HEK293 (cell line): ENCODE results near the gene PIK3R2.
A peak's percentile ranks its signal among the peaks of the same experiment; 100 is the strongest.

ENCODE experiments used
- BCL11A ChIP-seq: fragments of 450-650 bp; formaldehyde crosslinking; IDR thresholded peaks from 2 replicates; pipeline ENCODE4 v1.5.1; 2016; ENCODE audit warnings: low read depth, missing biosample characterization, missing genetic modification characterization
- BCL11B ChIP-seq: fragments of 450-650 bp; formaldehyde crosslinking; IDR thresholded peaks from 2 replicates; pipeline ENCODE4 v1.5.1; 2016; ENCODE audit warnings: low read depth, missing biosample characterization, missing genetic modification characterization
- FEZF1 ChIP-seq: fragments of 450-650 bp; formaldehyde crosslinking; IDR thresholded peaks from 2 replicates; pipeline ENCODE4 v1.5.1; 2016; ENCODE audit warnings: missing biosample characterization, missing genetic modification characterization
- KLF10 ChIP-seq: fragments of 450-650 bp; IDR thresholded peaks from 2 replicates; pipeline ENCODE4 v1.5.1; 2018; ENCODE audit warnings: missing biosample characterization, mild to moderate bottlenecking, missing genetic modification characterization
- WT1 ChIP-seq: fragments of 450-650 bp; formaldehyde crosslinking; IDR thresholded peaks from 2 replicates; pipeline ENCODE4 v1.5.1; 2016; ENCODE audit warnings: missing biosample characterization, missing genetic modification characterization
- ZBTB17 ChIP-seq: fragments of 450-650 bp; formaldehyde crosslinking; IDR thresholded peaks from 2 replicates; pipeline ENCODE4 v1.5.1; 2016; ENCODE audit warnings: missing biosample characterization, missing genetic modification characterization
- ZBTB21 ChIP-seq: fragments of 450-650 bp; formaldehyde crosslinking; IDR thresholded peaks from 2 replicates; pipeline ENCODE4 v1.5.1; 2017; ENCODE audit warnings: missing biosample characterization, missing genetic modification characterization
- ZEB2 ChIP-seq: fragments of 450-650 bp; formaldehyde crosslinking; IDR thresholded peaks from 2 replicates; pipeline ENCODE4 v1.5.1; 2016; ENCODE audit warnings: missing biosample characterization, missing genetic modification characterization
- ZNF138 ChIP-seq: fragments of 450-650 bp; formaldehyde crosslinking; IDR thresholded peaks from 2 replicates; pipeline ENCODE4 v1.5.1; 2016; ENCODE audit warnings: missing biosample characterization, missing genetic modification characterization, borderline replicate concordance
- ZNF19 ChIP-seq: fragments of 450-650 bp; formaldehyde crosslinking; IDR thresholded peaks from 2 replicates; pipeline ENCODE4; 2016; ENCODE audit warnings: missing biosample characterization, missing genetic modification characterization, low read depth
- ZNF202 ChIP-seq: fragments of 450-650 bp; formaldehyde crosslinking; IDR thresholded peaks from 2 replicates; pipeline ENCODE4 v1.5.1; 2016; ENCODE audit warnings: missing biosample characterization, missing genetic modification characterization, borderline replicate concordance
- ZNF274 ChIP-seq, 2 experiments: fragments of 200-500 bp in 1 of 2; fragments of 450-650 bp in 1 of 2; sonication (Bioruptor generic) in 1 of 2; formaldehyde crosslinking in 1 of 2; IDR thresholded peaks; 2 replicates each; pipeline versions ENCODE4 v1.5.1 to v1.6.1; 2014 to 2016; ENCODE audit warnings: borderline replicate concordance in 1 of 2, inconsistent platforms in 1 of 2, low read length in 1 of 2, missing biosample characterization in 1 of 2, missing genetic modification characterization in 1 of 2
- ZNF292 ChIP-seq: fragments of 450-650 bp; formaldehyde crosslinking; IDR thresholded peaks from 2 replicates; pipeline ENCODE4 v1.5.1; 2016; ENCODE audit warnings: low read depth, missing biosample characterization, missing genetic modification characterization, borderline replicate concordance
- ZNF391 ChIP-seq: fragments of 450-650 bp; formaldehyde crosslinking; IDR thresholded peaks from 2 replicates; pipeline ENCODE4 v1.5.1; 2016; ENCODE audit warnings: low read depth, missing biosample characterization, missing genetic modification characterization, borderline replicate concordance
- ZNF394 ChIP-seq: fragments of 450-650 bp; formaldehyde crosslinking; IDR thresholded peaks from 2 replicates; pipeline ENCODE4 v1.5.1; 2016; ENCODE audit warnings: missing biosample characterization, missing genetic modification characterization, mild to moderate bottlenecking, moderate library complexity, borderline replicate concordance
- ZNF404 ChIP-seq: fragments of 450-650 bp; formaldehyde crosslinking; IDR thresholded peaks from 2 replicates; pipeline ENCODE4 v1.5.1; 2017; ENCODE audit warnings: missing biosample characterization, missing genetic modification characterization
- ZNF426 ChIP-seq: fragments of 450-650 bp; formaldehyde crosslinking; IDR thresholded peaks from 2 replicates; pipeline ENCODE4 v1.5.1; 2017; ENCODE audit warnings: missing biosample characterization, missing genetic modification characterization, mild to moderate bottlenecking, inconsistent platforms, moderate library complexity
- ZNF549 ChIP-seq: fragments of 450-650 bp; IDR thresholded peaks from 2 replicates; pipeline ENCODE4 v1.5.1; 2018; ENCODE audit warnings: missing biosample characterization, missing genetic modification characterization, mild to moderate bottlenecking, inconsistent platforms, moderate library complexity
- ZNF664 ChIP-seq: fragments of 450-650 bp; formaldehyde crosslinking; IDR thresholded peaks from 2 replicates; pipeline ENCODE4 v1.5.1; 2016; ENCODE audit warnings: missing biosample characterization, missing genetic modification characterization
- ZNF791 ChIP-seq: fragments of 450-650 bp; formaldehyde crosslinking; IDR thresholded peaks from 2 replicates; pipeline ENCODE4 v1.5.1; 2016; ENCODE audit warnings: missing biosample characterization, missing genetic modification characterization
- ZSCAN16 ChIP-seq: fragments of 450-650 bp; formaldehyde crosslinking; IDR thresholded peaks from 2 replicates; pipeline ENCODE4 v1.5.1; 2016; ENCODE audit warnings: missing biosample characterization, missing genetic modification characterization
- TF ChIP-seq, protein P1 (sequence below): fragments of 450-650 bp; formaldehyde crosslinking; conservative IDR thresholded peaks from 2 replicates; pipeline ENCODE4 v1.5.1; 2016; ENCODE audit warnings: low read depth, missing biosample characterization, missing genetic modification characterization
- TF ChIP-seq, protein P2 (sequence below): fragments of 450-650 bp; formaldehyde crosslinking; conservative IDR thresholded peaks from 2 replicates; pipeline ENCODE4 v1.5.1; 2016; ENCODE audit warnings: low read depth, missing biosample characterization, missing genetic modification characterization
- TF ChIP-seq, protein P3 (sequence below): fragments of 450-650 bp; formaldehyde crosslinking; IDR thresholded peaks from 2 replicates; pipeline ENCODE4 v1.5.1; 2016; ENCODE audit warnings: missing biosample characterization, missing genetic modification characterization, low read depth
- TF ChIP-seq, protein P4 (sequence below): fragments of 450-650 bp; formaldehyde crosslinking; optimal IDR thresholded peaks from 2 replicates; pipeline ENCODE3; 2016; ENCODE audit warnings: missing biosample characterization, mild to moderate bottlenecking, missing genetic modification characterization
- TF ChIP-seq, protein P5 (sequence below): fragments of 450-650 bp; formaldehyde crosslinking; IDR thresholded peaks from 2 replicates; pipeline ENCODE4 v1.5.1; 2016; ENCODE audit warnings: missing biosample characterization, missing genetic modification characterization, borderline replicate concordance

The PIK3R2 gene

DNA sequence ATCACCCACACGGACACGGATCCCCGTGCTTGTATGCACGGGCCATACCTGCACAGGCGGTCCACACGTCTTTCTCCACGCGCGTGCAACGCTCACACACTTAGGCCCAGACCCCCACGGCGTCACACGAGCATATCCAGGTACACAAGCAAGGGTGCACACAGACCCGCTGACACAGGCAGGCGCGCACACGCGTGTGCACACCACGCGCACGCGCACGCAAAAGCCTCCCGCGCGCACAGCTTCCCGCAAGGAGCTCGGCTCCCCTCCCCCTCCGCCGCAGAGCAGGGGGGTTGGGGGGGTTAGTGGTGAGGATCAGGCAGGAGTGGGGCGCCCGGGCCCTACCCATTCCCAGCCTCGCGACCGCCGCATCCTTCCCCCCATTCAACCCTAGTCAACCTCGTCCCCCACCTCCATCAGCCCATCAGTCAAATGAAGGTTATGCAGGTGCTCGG is 50.5 kb downstream of the PIK3R2 start (continued):
- TF ChIP-seq ZNF426 (tag by site-specific recombination) = no peak
- TF ChIP-seq ZNF664 (tag by site-specific recombination) = no peak
- no peak for TF ChIP-seq BCL11A (tag by site-specific recombination)
- no peak for TF ChIP-seq ZNF791 (tag by site-specific recombination)
- no peak for TF ChIP-seq ZNF549 (tag by site-specific recombination)
- TF ChIP-seq ZNF394 (tag by site-specific recombination) = no peak
- no peak for TF ChIP-seq ZNF404
- no peak for TF ChIP-seq ZNF19
- TF ChIP-seq, protein P1, sequence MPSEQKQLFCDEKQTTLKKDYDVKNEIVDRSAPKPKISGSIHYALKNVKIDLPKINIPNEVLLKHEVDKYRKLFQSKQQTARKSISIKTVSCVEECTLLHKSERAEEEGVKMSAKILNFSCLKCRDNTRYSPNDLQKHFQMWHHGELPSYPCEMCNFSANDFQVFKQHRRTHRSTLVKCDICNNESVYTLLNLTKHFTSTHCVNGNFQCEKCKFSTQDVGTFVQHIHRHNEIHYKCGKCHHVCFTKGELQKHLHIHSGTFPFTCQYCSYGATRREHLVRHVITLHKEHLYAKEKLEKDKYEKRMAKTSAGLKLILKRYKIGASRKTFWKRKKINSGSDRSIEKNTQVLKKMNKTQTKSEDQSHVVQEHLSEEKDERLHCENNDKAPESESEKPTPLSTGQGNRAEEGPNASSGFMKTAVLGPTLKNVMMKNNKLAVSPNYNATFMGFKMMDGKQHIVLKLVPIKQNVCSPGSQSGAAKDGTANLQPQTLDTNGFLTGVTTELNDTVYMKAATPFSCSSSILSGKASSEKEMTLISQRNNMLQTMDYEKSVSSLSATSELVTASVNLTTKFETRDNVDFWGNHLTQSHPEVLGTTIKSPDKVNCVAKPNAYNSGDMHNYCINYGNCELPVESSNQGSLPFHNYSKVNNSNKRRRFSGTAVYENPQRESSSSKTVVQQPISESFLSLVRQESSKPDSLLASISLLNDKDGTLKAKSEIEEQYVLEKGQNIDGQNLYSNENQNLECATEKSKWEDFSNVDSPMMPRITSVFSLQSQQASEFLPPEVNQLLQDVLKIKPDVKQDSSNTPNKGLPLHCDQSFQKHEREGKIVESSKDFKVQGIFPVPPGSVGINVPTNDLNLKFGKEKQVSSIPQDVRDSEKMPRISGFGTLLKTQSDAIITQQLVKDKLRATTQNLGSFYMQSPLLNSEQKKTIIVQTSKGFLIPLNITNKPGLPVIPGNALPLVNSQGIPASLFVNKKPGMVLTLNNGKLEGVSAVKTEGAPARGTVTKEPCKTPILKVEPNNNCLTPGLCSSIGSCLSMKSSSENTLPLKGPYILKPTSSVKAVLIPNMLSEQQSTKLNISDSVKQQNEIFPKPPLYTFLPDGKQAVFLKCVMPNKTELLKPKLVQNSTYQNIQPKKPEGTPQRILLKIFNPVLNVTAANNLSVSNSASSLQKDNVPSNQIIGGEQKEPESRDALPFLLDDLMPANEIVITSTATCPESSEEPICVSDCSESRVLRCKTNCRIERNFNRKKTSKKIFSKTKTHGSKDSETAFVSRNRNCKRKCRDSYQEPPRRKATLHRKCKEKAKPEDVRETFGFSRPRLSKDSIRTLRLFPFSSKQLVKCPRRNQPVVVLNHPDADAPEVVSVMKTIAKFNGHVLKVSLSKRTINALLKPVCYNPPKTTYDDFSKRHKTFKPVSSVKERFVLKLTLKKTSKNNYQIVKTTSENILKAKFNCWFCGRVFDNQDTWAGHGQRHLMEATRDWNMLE (tag by site-specific recombination) = no peak
- no peak for TF ChIP-seq ZEB2 (tag by site-specific recombination)
- peak; percentile 28; the same call in 1 of the 2 replicates for TF ChIP-seq WT1 (tag by site-specific recombination)
- TF ChIP-seq, protein P2, sequence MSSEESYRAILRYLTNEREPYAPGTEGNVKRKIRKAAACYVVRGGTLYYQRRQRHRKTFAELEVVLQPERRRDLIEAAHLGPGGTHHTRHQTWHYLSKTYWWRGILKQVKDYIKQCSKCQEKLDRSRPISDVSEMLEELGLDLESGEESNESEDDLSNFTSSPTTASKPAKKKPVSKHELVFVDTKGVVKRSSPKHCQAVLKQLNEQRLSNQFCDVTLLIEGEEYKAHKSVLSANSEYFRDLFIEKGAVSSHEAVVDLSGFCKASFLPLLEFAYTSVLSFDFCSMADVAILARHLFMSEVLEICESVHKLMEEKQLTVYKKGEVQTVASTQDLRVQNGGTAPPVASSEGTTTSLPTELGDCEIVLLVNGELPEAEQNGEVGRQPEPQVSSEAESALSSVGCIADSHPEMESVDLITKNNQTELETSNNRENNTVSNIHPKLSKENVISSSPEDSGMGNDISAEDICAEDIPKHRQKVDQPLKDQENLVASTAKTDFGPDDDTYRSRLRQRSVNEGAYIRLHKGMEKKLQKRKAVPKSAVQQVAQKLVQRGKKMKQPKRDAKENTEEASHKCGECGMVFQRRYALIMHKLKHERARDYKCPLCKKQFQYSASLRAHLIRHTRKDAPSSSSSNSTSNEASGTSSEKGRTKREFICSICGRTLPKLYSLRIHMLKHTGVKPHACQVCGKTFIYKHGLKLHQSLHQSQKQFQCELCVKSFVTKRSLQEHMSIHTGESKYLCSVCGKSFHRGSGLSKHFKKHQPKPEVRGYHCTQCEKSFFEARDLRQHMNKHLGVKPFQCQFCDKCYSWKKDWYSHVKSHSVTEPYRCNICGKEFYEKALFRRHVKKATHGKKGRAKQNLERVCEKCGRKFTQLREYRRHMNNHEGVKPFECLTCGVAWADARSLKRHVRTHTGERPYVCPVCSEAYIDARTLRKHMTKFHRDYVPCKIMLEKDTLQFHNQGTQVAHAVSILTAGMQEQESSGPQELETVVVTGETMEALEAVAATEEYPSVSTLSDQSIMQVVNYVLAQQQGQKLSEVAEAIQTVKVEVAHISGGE (tag by site-specific recombination) = no peak
- TF ChIP-seq, protein P3, sequence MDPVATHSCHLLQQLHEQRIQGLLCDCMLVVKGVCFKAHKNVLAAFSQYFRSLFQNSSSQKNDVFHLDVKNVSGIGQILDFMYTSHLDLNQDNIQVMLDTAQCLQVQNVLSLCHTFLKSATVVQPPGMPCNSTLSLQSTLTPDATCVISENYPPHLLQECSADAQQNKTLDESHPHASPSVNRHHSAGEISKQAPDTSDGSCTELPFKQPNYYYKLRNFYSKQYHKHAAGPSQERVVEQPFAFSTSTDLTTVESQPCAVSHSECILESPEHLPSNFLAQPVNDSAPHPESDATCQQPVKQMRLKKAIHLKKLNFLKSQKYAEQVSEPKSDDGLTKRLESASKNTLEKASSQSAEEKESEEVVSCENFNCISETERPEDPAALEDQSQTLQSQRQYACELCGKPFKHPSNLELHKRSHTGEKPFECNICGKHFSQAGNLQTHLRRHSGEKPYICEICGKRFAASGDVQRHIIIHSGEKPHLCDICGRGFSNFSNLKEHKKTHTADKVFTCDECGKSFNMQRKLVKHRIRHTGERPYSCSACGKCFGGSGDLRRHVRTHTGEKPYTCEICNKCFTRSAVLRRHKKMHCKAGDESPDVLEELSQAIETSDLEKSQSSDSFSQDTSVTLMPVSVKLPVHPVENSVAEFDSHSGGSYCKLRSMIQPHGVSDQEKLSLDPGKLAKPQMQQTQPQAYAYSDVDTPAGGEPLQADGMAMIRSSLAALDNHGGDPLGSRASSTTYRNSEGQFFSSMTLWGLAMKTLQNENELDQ (tag by site-specific recombination) = no peak
- TF ChIP-seq ZNF274 (IDR thresholded peaks at IDR 0.05; ENCODE audit: low read length) = no peak
- no peak for TF ChIP-seq ZNF274 (tag by site-specific recombination; IDR thresholded peaks at IDR 0.05; ENCODE audit: borderline replicate concordance)
- no peak for TF ChIP-seq KLF10
- TF ChIP-seq, protein P4, sequence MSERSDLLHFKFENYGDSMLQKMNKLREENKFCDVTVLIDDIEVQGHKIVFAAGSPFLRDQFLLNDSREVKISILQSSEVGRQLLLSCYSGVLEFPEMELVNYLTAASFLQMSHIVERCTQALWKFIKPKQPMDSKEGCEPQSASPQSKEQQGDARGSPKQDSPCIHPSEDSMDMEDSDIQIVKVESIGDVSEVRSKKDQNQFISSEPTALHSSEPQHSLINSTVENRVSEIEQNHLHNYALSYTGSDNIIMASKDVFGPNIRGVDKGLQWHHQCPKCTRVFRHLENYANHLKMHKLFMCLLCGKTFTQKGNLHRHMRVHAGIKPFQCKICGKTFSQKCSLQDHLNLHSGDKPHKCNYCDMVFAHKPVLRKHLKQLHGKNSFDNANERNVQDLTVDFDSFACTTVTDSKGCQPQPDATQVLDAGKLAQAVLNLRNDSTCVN (tag by site-specific recombination) = peak; percentile 94
- 0 out of 2 replicates have a peak, but pooled peaks have one; percentile 10 for TF ChIP-seq ZSCAN16
- peak; percentile 67; the same call in 1 of the 2 replicates for TF ChIP-seq ZNF391 (tag by site-specific recombination)
- TF ChIP-seq ZNF202 (tag by site-specific recombination) = no peak
- TF ChIP-seq BCL11B (tag by site-specific recombination) = no peak
- no peak for TF ChIP-seq FEZF1
- TF ChIP-seq, protein P5, sequence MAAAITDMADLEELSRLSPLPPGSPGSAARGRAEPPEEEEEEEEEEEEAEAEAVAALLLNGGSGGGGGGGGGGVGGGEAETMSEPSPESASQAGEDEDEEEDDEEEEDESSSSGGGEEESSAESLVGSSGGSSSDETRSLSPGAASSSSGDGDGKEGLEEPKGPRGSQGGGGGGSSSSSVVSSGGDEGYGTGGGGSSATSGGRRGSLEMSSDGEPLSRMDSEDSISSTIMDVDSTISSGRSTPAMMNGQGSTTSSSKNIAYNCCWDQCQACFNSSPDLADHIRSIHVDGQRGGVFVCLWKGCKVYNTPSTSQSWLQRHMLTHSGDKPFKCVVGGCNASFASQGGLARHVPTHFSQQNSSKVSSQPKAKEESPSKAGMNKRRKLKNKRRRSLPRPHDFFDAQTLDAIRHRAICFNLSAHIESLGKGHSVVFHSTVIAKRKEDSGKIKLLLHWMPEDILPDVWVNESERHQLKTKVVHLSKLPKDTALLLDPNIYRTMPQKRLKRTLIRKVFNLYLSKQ (tag by site-specific recombination) = no peak
- TF ChIP-seq ZBTB17 = 0 out of 2 replicates have a peak, but pooled peaks have one; percentile 5
- no peak for TF ChIP-seq ZNF292
- TF ChIP-seq ZBTB21 (tag by site-specific recombination) = no peak
- TF ChIP-seq ZNF138 (tag by site-specific recombination) = no peak
